Neural cell (in vitro differentiated cells): ENCODE results near the gene ENOSF1. TPM values are rescaled to one million over a fixed set of nuclear protein-coding genes. Genes with fewer than 3 reads are reported as not detected.

ENCODE experiments used
- H2AFZ ChIP-seq: fragments of 200-600, 300-800 bp; sonication (generic), shearing (Covaris generic); 2 replicates; pipeline ENCODE4 v1.6.0; 2014; ENCODE audit warnings: low read depth, mild to moderate bottlenecking, antibody characterized with exemption, low read length, moderate library complexity
- H3F3A ChIP-seq: fragments of 200-600 bp; shearing (Covaris generic); 2 replicates; pipeline ENCODE4 v1.6.1; 2016; ENCODE audit warnings: mild to moderate bottlenecking, moderate library complexity, mixed read lengths, antibody characterized with exemption, low read length; ENCODE audit not compliant: insufficient read depth, poor library complexity, severe bottlenecking
- H3K27ac ChIP-seq: fragments of 200-600, 300-800 bp; sonication (generic), shearing (Covaris generic); 2 replicates; pipeline ENCODE4 v1.5.1; 2014; ENCODE audit warnings: mild to moderate bottlenecking, low read length, moderate library complexity
- H3K27me3 ChIP-seq: fragments of 300-800, 200-600 bp; sonication (generic), shearing (Covaris generic); 2 replicates; pipeline ENCODE4 v1.6.0; 2014; ENCODE audit warnings: mild to moderate bottlenecking, low read depth, low read length, moderate library complexity; ENCODE audit not compliant: insufficient read depth
- H3K36me3 ChIP-seq: fragments of 300-800, 200-600 bp; sonication (generic), shearing (Covaris generic); 2 replicates; pipeline ENCODE4 v1.5.1; 2014; ENCODE audit warnings: mild to moderate bottlenecking, antibody characterized with exemption, low read length, moderate library complexity; ENCODE audit not compliant: insufficient read depth
- H3K4me2 ChIP-seq: fragments of 300-800, 200-600 bp; sonication (generic), shearing (Covaris generic); 2 replicates; pipeline ENCODE4 v1.6.0; 2014; ENCODE audit warnings: mild to moderate bottlenecking, low read length
- H3K4me3 ChIP-seq: fragments of 300-800, 200-600 bp; sonication (generic), shearing (Covaris generic); 2 replicates; pipeline ENCODE4 v1.5.1; 2014; ENCODE audit warnings: mild to moderate bottlenecking, low read length, moderate library complexity
- H3K79me2 ChIP-seq: fragments of 200-600 bp; shearing (Covaris generic); replicated peaks from 2 replicates; pipeline ENCODE4 v1.6.0; 2014; ENCODE audit warnings: mild to moderate bottlenecking, low read length, moderate library complexity; ENCODE audit not compliant: insufficient read depth
- H3K9ac ChIP-seq: fragments of 300-800, 200-600 bp; sonication (generic), shearing (Covaris generic); 2 replicates; pipeline ENCODE4 v1.6.1; 2016; ENCODE audit warnings: mild to moderate bottlenecking, low read length, mixed read lengths
- H3K9me2 ChIP-seq: fragments of 200-600 bp; shearing (Covaris generic); 2 replicates; pipeline ENCODE4 v1.6.1; 2016; ENCODE audit warnings: mild to moderate bottlenecking, low read length, mixed read lengths; ENCODE audit not compliant: insufficient read depth
- H3K9me3 ChIP-seq: fragments of 200-600, 300-800 bp; sonication (generic), shearing (Covaris generic); 2 replicates; pipeline ENCODE4 v1.6.1; 2016; ENCODE audit warnings: mild to moderate bottlenecking, mixed run types, low read length, moderate library complexity, mixed read lengths
- H4K20me1 ChIP-seq: fragments of 200-600 bp; shearing (Covaris generic); 2 replicates; pipeline ENCODE4 v1.6.1; 2016; ENCODE audit warnings: mild to moderate bottlenecking, mixed run types; ENCODE audit not compliant: insufficient read depth
- CTCF ChIP-seq: fragments of 450-650 bp; IDR thresholded peaks from 2 replicates; pipeline ENCODE4 v1.5.1; 2014; ENCODE audit warnings: antibody characterized with exemption, mild to moderate bottlenecking, moderate library complexity; ENCODE audit not compliant: poor library complexity, severe bottlenecking
- EP300 ChIP-seq: fragments of 450-650 bp; conservative IDR thresholded peaks from 2 replicates; pipeline ENCODE4 v1.6.1; 2014; ENCODE audit warnings: antibody characterized with exemption, mild to moderate bottlenecking, moderate library complexity; ENCODE audit not compliant: poor library complexity, severe bottlenecking
- EZH2 ChIP-seq: fragments of 200-600, 300-800 bp; shearing (Covaris generic), sonication (generic); IDR thresholded peaks from 2 replicates; pipeline ENCODE4 v1.6.1; 2014; ENCODE audit warnings: antibody characterized with exemption, low read length, borderline replicate concordance, mild to moderate bottlenecking; ENCODE audit not compliant: insufficient read depth, poor library complexity, severe bottlenecking
- MXI1 ChIP-seq: fragments of 450-650 bp; conservative IDR thresholded peaks from 2 replicates; pipeline ENCODE4 v1.6.1; 2014; ENCODE audit warnings: antibody characterized with exemption, mild to moderate bottlenecking; ENCODE audit not compliant: poor library complexity, severe bottlenecking
- POLR2AphosphoS5 ChIP-seq: IDR thresholded peaks from 2 replicates; pipeline ENCODE4 v1.6.1; 2012
- RAD21 ChIP-seq: fragments of 450-650 bp; conservative IDR thresholded peaks from 2 replicates; pipeline ENCODE4 v1.6.1; 2014; ENCODE audit warnings: antibody characterized with exemption, mild to moderate bottlenecking, moderate library complexity
- REST ChIP-seq: IDR thresholded peaks from 2 replicates; pipeline ENCODE4 v1.6.1; 2012; ENCODE audit warnings: borderline replicate concordance
- SMC3 ChIP-seq: fragments of 450-650 bp; conservative IDR thresholded peaks from 2 replicates; pipeline ENCODE4 v1.6.1; 2014; ENCODE audit warnings: antibody characterized with exemption, mild to moderate bottlenecking, moderate library complexity; ENCODE audit not compliant: poor library complexity
- TAF1 ChIP-seq: IDR thresholded peaks from 2 replicates; pipeline ENCODE4 v1.6.1; 2012; ENCODE audit warnings: low read depth
- polyA plus RNA-seq: library from polyadenylated mRNA; depleted of rRNA; stranded (reverse); fragments of >200 nt; gene quantifications from 2 replicates; pipeline ENCODE4 v1.2.3, GENCODE V29; 2014

The ENOSF1 gene
- polyA plus RNA-seq, 1 donor from 2014 or later = 9.0 TPM

- no peak for TF ChIP-seq EP300
- no peak for TF ChIP-seq EZH2
- no peak for TF ChIP-seq SMC3
- no peak for TF ChIP-seq MXI1
- no peak for TF ChIP-seq CTCF
- no peak for TF ChIP-seq RAD21
- no peak for TF ChIP-seq TAF1
- TF ChIP-seq POLR2AphosphoS5 = no peak
- TF ChIP-seq REST = no peak
- Histone ChIP-seq H3F3A (no peaks in the 10 kb centered on the region), H3K27ac (no peak overlapping the region), H3K79me2 (no peaks in the 10 kb centered on the region), H3K4me2 (no peak overlapping the region), H2AFZ (no peak overlapping the region), H4K20me1 (no peaks in the 10 kb centered on the region), H3K27me3 (no peaks in the 10 kb centered on the region), H3K9ac (no peak overlapping the region), H3K36me3 (no peaks in the 10 kb centered on the region), H3K4me3 (no peak overlapping the region), H3K9me2 (no peaks in the 10 kb centered on the region), H3K9me3 (no peaks in the 10 kb centered on the region)
Measured at GRCh38 chr18:647304-647703, 65.1 kb downstream of the ENOSF1 start.

- no peaks in the 10 kb centered on the region for H3K79me2 ChIP-seq
- H4K20me1 ChIP-seq = no peaks in the 10 kb centered on the region
- H3K9ac ChIP-seq = no peak overlapping the region
- no peak overlapping the region for H3K27ac ChIP-seq
- no peak overlapping the region for H3K4me2 ChIP-seq
- H3K4me3 ChIP-seq = no peak overlapping the region
- no peak for TF ChIP-seq TAF1
- TF ChIP-seq EP300 = no peak
- TF ChIP-seq SMC3 = no peak
- TF ChIP-seq POLR2AphosphoS5 = no peak
- TF ChIP-seq REST = no peak
- TF ChIP-seq RAD21 = no peak
- no peaks in the 10 kb centered on the region for H3F3A ChIP-seq
- H3K27me3 ChIP-seq = no peaks in the 10 kb centered on the region
- H3K9me2 ChIP-seq = no peaks in the 10 kb centered on the region
- no peaks in the 10 kb centered on the region for H3K9me3 ChIP-seq
- H2AFZ ChIP-seq = no peak overlapping the region
- H3K36me3 ChIP-seq = no peaks in the 10 kb centered on the region
Measured at GRCh38 chr18:644395-645004, 67.9 kb downstream of the ENOSF1 start.
